OCI-LY1 (cell line): ENCODE results near the gene MCF2L.

ENCODE experiments used
- H2AFZ ChIP-seq: fragments of 200-600 bp; sonication (generic), shearing (Covaris generic); 2 replicates; pipeline ENCODE4 v1.6.0; 2014; ENCODE audit warnings: antibody characterized with exemption, mild to moderate bottlenecking, low read length
- H3F3A ChIP-seq: fragments of 200-600 bp; sonication (generic), shearing (Covaris generic); 2 replicates; pipeline ENCODE4 v1.6.0; 2014; ENCODE audit warnings: mild to moderate bottlenecking, antibody characterized with exemption, low read length, moderate library complexity; ENCODE audit not compliant: insufficient read depth
- H3K27ac ChIP-seq: fragments of 200-600 bp; sonication (generic); 2 replicates; pipeline ENCODE4 v1.5.1; 2014; ENCODE audit warnings: low read length, mixed run types, mild to moderate bottlenecking, low read depth; ENCODE audit not compliant: poor library complexity, severe bottlenecking
- H3K27me3 ChIP-seq: fragments of 200-600 bp; sonication (generic); 2 replicates; pipeline ENCODE4 v1.6.0; 2014; ENCODE audit warnings: antibody characterized with exemption, mild to moderate bottlenecking, low read length, moderate library complexity; ENCODE audit not compliant: insufficient read depth
- H3K36me3 ChIP-seq: fragments of 200-600 bp; sonication (generic); 2 replicates; pipeline ENCODE4 v1.6.1; 2014; ENCODE audit warnings: mild to moderate bottlenecking, antibody characterized with exemption, low read length, moderate library complexity, mixed read lengths; ENCODE audit not compliant: insufficient read depth
- H3K4me1 ChIP-seq: fragments of 200-600 bp; sonication (generic); 2 replicates; pipeline ENCODE4 v1.5.1; 2014; ENCODE audit warnings: mild to moderate bottlenecking, low read length, moderate library complexity; ENCODE audit not compliant: insufficient read depth, severe bottlenecking
- H3K4me2 ChIP-seq: fragments of 200-600 bp; sonication (generic), shearing (Covaris generic); 2 replicates; pipeline ENCODE4 v1.6.1; 2014; ENCODE audit warnings: low read length
- H3K4me3 ChIP-seq: fragments of 200-600 bp; sonication (generic); 2 replicates; pipeline ENCODE4 v1.5.1; 2014; ENCODE audit warnings: low read length, low read depth, mild to moderate bottlenecking, mixed read lengths; ENCODE audit not compliant: poor library complexity, severe bottlenecking
- H3K79me2 ChIP-seq: fragments of 200-600 bp; shearing (Covaris generic); 2 replicates; pipeline ENCODE4 v1.6.1; 2016; ENCODE audit warnings: mixed run types, low read length, mixed read lengths; ENCODE audit not compliant: insufficient read depth
- H3K9ac ChIP-seq: fragments of 200-600 bp; sonication (generic), shearing (Covaris generic); 2 replicates; pipeline ENCODE4 v1.6.1; 2014; ENCODE audit warnings: mild to moderate bottlenecking, low read length, mixed read lengths
- H3K9me2 ChIP-seq: fragments of 200-600 bp; sonication (generic), shearing (Covaris generic); 2 replicates; pipeline ENCODE4 v1.6.1; 2014; ENCODE audit warnings: low read depth, mild to moderate bottlenecking, low read length, mixed read lengths
- H3K9me3 ChIP-seq: fragments of 200-600 bp; shearing (Covaris generic); 2 replicates; pipeline ENCODE4 v1.6.1; 2014; ENCODE audit warnings: low read length, mixed read lengths
- H4K20me1 ChIP-seq: fragments of 200-600 bp; sonication (generic), shearing (Covaris generic); 2 replicates; pipeline ENCODE4 v1.6.0; 2016; ENCODE audit warnings: mild to moderate bottlenecking, low read length; ENCODE audit not compliant: insufficient read depth
- EZH2 ChIP-seq: fragments of 200-600 bp; sonication (generic), shearing (Covaris generic); IDR thresholded peaks from 2 replicates; pipeline ENCODE4 v1.8.0; 2017; ENCODE audit warnings: borderline replicate concordance, mixed run types, mild to moderate bottlenecking, antibody characterized with exemption, low read length, moderate library complexity, mixed read lengths
- TF ChIP-seq, protein P1 (sequence below): fragments of 200-600 bp; sonication (generic), shearing (Covaris generic); IDR thresholded peaks from 2 replicates; pipeline ENCODE4 v1.5.1; 2017; ENCODE audit warnings: mild to moderate bottlenecking, antibody characterized with exemption, low read length, moderate library complexity, mixed read lengths

Gene MCF2L

GRCh38 chr13:113050734-113051431 lies 81.9 kb downstream of the MCF2L start:
- no peaks in the 10 kb centered on the region for H3K36me3 ChIP-seq
- no peaks in the 10 kb centered on the region for H4K20me1 ChIP-seq
- no peak overlapping the region for H3K4me3 ChIP-seq
- H3F3A ChIP-seq = no peaks in the 10 kb centered on the region
- no peaks in the 10 kb centered on the region for H3K9me2 ChIP-seq
- H3K9me3 ChIP-seq = no peaks in the 10 kb centered on the region
- no peak overlapping the region for H2AFZ ChIP-seq
- no peaks in the 10 kb centered on the region for H3K79me2 ChIP-seq
- TF ChIP-seq EZH2 = no peak
- TF ChIP-seq, protein P1, sequence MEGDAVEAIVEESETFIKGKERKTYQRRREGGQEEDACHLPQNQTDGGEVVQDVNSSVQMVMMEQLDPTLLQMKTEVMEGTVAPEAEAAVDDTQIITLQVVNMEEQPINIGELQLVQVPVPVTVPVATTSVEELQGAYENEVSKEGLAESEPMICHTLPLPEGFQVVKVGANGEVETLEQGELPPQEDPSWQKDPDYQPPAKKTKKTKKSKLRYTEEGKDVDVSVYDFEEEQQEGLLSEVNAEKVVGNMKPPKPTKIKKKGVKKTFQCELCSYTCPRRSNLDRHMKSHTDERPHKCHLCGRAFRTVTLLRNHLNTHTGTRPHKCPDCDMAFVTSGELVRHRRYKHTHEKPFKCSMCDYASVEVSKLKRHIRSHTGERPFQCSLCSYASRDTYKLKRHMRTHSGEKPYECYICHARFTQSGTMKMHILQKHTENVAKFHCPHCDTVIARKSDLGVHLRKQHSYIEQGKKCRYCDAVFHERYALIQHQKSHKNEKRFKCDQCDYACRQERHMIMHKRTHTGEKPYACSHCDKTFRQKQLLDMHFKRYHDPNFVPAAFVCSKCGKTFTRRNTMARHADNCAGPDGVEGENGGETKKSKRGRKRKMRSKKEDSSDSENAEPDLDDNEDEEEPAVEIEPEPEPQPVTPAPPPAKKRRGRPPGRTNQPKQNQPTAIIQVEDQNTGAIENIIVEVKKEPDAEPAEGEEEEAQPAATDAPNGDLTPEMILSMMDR = no peak
- no peak overlapping the region for H3K4me2 ChIP-seq
- H3K27me3 ChIP-seq = 0 out of 2 replicates have a peak, but pooled peaks cover 5% of the 10 kb centered on the region
- no peak overlapping the region for H3K9ac ChIP-seq
- no peak overlapping the region for H3K27ac ChIP-seq
- H3K4me1 ChIP-seq = no peaks in the 10 kb centered on the region

DNA sequence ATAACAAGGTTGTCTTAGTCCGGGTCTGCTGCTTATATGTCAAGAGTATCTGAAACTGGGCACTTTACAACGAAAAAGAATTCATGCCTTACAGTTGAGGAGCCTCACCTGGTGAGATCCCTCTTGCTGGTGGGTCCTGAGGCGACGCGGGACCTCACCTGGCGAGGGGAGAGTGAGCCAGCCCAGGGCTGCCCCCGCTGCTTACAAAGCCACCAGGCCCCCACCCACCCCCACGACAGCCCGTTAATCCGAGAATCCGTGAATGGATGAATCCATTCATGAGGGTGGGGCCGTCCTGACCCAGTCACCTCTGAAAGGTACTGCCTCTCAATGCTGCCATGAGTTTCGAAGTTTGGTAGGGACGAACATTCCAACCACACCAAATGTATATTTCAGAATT lies 82.6 kb downstream of the MCF2L start:
- TF ChIP-seq EZH2 = no peak
- TF ChIP-seq, protein P1 = no peak
- H3K4me2 ChIP-seq = no peak overlapping the region

DNA sequence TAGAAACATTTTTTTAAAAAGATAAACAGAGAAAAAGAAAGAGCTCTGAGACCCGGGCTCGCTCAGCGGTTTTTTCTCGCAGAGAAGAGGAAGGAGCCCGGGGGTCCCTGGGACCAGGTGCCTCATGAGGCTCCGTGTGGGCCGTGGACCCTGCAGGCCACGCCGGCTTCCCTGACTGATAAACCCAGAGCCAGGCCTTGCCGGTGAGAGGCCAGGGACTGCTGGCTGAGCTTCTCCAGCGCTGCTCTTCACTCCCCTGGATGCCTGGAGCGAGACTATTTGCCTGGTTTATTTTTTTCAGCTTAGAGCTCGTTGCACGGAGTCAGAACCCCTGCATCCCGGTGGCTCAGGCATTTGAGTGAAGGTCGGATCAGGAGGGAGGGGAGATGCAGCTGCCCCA lies 83.2 kb downstream of the MCF2L start:
- Histone ChIP-seq H2AFZ (no peak overlapping the region), H3F3A (no peaks in the 10 kb centered on the region), H3K36me3 (no peaks in the 10 kb centered on the region), H3K4me1 (no peaks in the 10 kb centered on the region), H3K4me2 (no peak overlapping the region), H3K9me3 (no peaks in the 10 kb centered on the region), H3K27ac (no peak overlapping the region), H3K4me3 (no peak overlapping the region), H3K79me2 (no peaks in the 10 kb centered on the region), H4K20me1 (no peaks in the 10 kb centered on the region), H3K9me2 (no peaks in the 10 kb centered on the region), H3K9ac (no peak overlapping the region), H3K27me3 (0 out of 2 replicates have a peak, but pooled peaks cover 5% of the 10 kb centered on the region)
- no peak for TF ChIP-seq EZH2
- TF ChIP-seq, protein P1 = no peak

More for the DNA sequence above, 82.6 kb downstream of the MCF2L start:
- H3K9me3 ChIP-seq = no peaks in the 10 kb centered on the region
- H4K20me1 ChIP-seq = no peaks in the 10 kb centered on the region
- no peaks in the 10 kb centered on the region for H3K79me2 ChIP-seq
- no peak overlapping the region for H3K27ac ChIP-seq
- H3K4me3 ChIP-seq = no peak overlapping the region
- no peaks in the 10 kb centered on the region for H3K9me2 ChIP-seq
- H3K36me3 ChIP-seq = no peaks in the 10 kb centered on the region
- 0 out of 2 replicates have a peak, but pooled peaks cover 5% of the 10 kb centered on the region for H3K27me3 ChIP-seq
- no peak overlapping the region for H3K9ac ChIP-seq
- no peaks in the 10 kb centered on the region for H3F3A ChIP-seq
- no peak overlapping the region for H2AFZ ChIP-seq
- no peaks in the 10 kb centered on the region for H3K4me1 ChIP-seq
